NCI-H1048 (cell line): Measurements from ENCODE around the gene LINGO4.

Source experiments
- DNase-seq: peaks from one replicate; lab custom pipeline; 2025; lab: John Stamatoyannopoulos, UW

Gene LINGO4

GRCh38 chr1:151833172-151833900 lies 28.1 kb upstream of the LINGO4 start:
- DNase-seq, result no peak

DNA sequence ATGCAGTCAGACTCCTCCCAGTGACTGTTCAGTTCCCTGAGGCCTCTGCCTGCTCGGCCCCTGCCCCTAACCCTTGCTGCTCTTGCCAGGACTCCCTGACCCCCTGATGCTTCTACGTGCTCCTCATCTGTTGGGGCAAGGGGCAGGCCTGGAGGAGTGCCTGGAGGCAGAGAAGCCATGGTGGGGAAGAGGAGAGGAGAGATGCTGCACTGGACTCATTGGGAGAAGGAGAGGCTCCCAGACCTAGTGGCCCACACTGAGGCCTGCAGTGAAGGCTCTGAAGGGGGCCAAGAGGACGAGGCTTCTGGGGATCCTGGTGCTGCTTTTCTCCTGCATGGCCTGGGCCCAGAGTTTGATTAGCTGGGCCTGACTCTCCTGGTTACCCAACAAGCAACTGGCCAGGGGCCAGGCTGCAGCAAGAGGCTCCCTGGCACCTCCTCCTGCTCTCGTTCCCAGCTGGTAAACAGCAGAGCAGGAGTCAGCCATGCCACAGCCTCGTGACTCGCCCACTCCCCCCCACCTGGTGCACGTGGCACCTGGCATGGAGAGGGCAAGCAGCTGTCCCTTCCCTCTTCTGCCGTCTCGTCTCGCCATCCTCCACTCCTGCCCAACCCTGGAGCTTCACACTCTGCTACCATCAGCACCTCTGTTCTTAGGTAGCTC lies 27.2 kb upstream of the LINGO4 start:
- DNase-seq, result no peak

DNA sequence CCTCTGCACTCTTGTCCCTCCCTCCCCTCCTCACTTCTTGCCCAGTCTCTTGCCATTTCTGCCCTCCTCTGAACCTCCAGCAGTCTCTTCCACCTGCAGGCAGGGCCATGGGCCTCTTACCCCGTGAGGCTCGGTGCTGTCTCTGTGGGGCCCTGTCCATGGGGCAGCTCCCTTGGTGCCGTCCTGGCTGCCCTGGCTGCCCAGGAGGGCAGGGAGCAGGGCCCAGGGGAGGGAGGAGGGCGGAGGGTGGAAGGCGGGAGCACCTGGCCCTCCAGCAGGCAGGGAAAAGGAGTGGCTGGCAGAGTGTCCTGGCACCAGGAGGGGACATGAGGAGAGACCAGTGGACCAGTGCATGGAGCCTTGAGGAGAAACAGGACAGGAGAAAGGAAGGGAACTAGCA lies 26.4 kb upstream of the LINGO4 start, which contains the start of gene RORC:
RORC (minus strand) TSS at position 198 of the 400 bp plus-strand sequence; CDS start at position 160, 38 bp downstream.
- DNase-seq, result no peak

GRCh38 chr1:151831256-151831591 lies 26.0 kb upstream of the LINGO4 start:
- DNase-seq, result no peak

DNA sequence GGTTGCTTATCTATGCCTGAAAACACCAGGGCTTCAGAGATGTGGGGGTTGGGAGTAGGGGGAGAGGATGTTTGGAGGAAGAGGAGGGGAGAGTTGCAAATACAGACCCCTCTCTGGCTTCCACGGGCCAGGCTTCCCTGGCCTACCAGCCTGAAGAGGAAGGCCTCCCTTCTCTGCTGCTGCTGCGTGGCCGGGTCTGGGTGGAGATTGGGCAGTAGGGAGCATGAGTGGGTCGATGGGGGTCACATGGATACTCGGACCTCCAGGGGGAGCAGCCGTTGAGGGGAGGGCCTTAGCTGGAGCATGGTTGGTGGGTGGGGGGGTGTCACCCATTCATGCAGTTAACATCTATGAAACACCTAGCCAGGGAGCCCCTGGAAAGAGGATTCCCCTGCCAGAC lies 24.8 kb upstream of the LINGO4 start:
- DNase-seq, result no peak

GRCh38 chr1:151829352-151830046 lies 24.3 kb upstream of the LINGO4 start:
- no peak for DNase-seq

GRCh38 chr1:151828921-151829320 lies 23.7 kb upstream of the LINGO4 start:
- no peak for DNase-seq

- DNase-seq, result no peak
Measured at GRCh38 chr1:151827853-151828252, 22.6 kb upstream of the LINGO4 start.

DNA sequence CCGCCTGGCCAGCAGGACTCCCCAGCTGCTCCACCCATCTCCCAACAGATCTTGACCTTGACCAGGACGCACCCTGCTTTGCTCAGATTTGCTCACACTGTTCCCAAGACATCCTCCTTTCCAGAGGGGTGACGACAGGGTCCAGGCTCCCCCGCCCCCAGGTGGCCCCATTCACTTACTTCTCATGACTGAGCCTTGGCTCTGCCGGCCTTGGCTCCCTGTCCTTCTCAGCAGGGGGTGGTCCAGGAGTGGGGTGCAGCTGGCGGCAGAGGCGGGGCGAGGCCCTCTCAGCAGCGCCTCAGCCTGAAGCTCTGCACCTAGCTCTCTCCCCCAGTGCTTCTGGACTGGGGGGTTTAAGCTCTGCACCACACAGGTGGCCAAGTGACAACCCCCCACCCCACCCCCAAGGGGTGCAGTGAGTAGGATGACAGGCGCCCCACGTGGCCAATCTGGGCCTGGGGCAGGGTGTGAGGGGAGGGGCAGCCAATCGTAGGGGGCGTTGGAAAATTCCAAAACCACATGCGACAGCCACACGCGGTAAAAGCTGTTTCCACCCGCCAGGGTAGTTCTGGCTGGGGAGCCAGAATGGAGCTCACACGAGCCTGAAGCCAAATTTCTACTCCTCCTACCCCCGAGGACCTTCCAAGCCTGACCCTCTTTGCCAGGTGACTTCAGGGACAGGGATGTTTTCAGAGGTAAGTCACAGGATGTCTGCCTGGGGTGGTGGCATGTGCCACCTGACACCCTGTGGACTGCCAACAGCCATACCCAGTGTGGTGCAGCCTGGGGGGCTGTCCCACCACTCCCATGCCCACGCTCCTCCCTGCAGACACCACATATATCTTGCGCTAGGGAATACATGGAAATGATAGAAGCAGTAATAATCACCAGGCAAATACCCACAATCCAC lies 20.8 kb upstream of the LINGO4 start:
- DNase-seq, result no peak

GRCh38 chr1:151825204-151825603 lies 20.0 kb upstream of the LINGO4 start:
- DNase-seq, result no peak

DNA sequence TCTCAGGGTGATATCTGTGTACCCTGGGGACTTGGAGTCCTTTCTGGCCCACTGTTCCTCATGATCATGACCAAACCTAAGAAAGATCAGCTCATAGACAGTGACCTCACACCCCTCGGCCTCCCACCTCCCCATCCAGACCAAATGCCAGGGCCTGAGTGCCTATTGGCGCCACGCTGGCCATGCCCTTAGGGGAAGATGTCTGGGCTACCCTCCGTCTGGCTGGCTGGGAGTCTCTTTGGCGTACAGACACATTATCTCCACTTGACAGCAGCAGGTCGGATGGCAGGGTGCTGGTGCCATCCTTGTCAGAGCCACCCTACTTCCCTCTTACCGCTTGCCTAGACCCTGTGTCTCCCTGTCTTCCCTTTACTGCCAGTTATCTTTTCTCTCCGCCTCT lies 18.0 kb upstream of the LINGO4 start:
- no peak for DNase-seq

DNA sequence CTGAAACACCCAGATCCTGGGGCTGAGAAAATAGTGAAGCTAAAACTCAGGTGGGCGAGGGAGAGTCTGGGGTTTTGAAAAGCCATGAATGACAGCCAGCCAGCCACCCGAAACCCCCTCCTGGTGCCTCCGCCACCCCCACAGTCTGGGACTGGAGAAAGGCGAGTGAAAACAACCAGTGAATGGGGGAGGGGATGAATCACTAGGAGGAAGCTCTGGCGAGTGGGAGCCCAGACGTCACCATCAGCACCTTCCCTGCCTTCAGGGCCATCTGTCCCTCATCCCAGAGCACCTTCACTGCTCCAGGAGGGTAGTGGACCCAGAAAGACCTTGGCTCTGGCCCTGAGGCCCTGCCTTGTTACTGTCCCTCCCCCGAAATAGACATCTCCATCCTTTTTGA lies 17.2 kb upstream of the LINGO4 start:
- DNase-seq, result no peak

GRCh38 chr1:151820940-151821339 lies 15.7 kb upstream of the LINGO4 start:
- no peak for DNase-seq

- DNase-seq, result no peak
Measured at GRCh38 chr1:151819976-151820623, 14.9 kb upstream of the LINGO4 start.

DNA sequence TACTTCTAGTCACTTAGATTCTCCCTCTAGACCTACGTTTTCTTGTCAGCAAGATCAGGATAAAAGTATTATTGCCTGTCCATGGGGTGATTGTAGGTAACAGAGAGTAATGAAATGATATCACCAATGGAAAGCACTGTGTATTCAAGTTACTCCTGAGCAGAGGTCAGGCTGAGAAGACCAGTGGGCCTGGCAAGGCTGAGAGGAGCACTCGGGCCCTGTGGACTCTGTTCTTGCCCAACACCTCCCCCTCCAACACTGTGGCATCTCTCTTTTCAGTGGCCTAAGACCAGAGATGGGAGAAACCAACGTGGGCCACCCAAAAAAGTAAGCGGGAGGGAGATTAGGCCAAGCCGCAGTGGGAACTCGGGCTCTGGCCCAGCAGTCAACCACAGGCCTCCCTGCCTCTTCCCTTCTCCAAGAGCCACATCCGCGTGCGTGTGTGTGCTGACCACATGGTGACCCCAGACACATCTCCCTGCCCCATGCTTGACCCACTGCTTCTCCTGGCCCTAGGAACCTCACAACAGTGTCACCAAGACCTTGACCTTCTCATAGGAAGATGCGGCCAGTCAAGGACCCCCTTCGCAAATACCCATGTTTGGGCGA lies 14.1 kb upstream of the LINGO4 start:
- DNase-seq, result no peak

GRCh38 chr1:151817353-151817730 lies 12.1 kb upstream of the LINGO4 start:
- no peak for DNase-seq

GRCh38 chr1:151816548-151817352 lies 11.5 kb upstream of the LINGO4 start:
- no peak for DNase-seq

DNA sequence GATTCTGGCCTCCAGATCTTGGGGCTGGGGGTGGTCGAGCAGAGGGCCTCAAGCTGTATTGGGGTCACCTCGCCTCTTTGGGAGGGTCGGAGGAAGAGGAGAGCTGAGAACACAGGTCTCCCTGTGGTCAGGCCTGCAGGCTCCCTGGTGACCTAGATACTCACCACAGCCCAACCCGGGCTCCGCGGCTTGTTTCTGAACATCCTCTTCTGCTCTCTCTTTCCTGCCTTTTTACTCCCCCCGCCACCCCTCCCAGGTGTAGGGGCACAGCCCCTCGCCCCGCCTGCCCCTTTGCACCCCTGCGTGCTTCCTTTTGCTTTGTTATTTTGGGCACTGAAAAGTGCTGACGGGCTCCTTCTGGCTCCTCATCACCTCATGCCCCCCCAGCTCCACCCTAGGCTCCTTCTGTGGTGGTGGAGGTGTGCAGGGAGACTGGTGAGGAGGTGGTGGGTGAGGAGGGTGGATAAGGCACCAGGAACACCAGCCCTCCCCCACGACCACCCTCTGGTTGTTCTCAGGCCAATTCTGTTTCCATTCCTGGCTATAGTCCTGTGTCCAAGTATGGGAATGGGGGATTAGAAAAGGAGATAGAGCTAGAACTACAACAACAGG lies 10.6 kb upstream of the LINGO4 start:
- no peak for DNase-seq

DNA sequence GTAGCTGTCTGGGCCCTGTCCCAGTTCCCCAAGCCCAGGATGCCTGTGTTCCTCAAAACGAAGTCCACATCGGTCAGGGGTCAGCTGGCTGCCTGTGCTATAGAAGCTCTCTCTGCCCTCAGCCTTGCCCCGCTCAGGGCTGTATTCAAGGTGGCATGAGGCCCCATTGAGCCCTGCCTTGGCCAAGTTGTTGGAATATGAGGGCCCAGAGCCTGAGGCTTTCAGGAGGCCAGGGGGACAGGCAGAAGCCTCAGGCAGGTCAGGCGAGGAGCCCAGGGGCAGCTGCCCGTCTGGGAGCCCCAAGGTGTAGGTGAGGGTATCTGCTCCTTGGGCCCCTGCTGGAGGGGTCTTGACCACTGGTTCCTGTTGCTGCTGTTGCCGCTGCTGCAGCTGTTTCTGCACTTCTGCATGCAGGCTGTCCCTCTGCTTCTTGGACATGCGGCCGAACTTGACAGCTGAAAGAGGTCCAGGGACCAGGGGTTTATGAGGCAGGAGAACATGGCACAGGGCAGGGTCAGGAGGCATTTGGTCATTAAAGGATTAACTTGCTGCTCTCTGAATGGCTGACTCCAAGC lies 9.8 kb upstream of the LINGO4 start:
- DNase-seq, result no peak

DNA sequence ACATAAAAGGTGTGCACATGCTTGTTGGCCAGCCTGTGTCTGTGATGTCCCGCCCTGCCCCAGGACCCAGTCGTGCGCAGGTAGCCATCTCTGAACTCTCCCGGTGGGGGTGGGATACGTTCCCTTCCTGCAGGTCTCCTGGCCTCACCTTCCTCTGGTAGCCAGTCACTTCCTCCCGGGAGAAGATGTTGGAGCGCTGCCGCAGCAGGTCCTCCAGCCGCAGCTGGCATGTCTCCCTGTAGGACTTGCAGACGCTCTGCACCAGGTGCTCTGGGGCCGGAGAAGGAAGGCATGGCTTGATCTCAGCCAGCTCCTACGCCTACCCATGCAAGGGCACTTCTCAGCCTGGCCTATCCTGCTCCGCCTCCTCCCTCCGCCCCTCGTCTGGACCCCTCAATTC lies 9.2 kb upstream of the LINGO4 start:
- DNase-seq, result no peak
